Kidney glomerular epithelial cell (primary cell): ENCODE data around the gene ETFRF1.

Experiments
- DNase-seq: peaks from one replicate; lab custom pipeline; 2025; lab: John Stamatoyannopoulos, UW

ETFRF1 gene

GRCh38 chr12:25195056-25195971 is at the start of gene ETFRF1, which contains the start of gene DNAI7:
Gene ETFRF1, plus strand, starts transcription at chr12:25195237. Its CDS starts 8,720 bp downstream, at chr12:25203957.
Gene DNAI7, minus strand, starts transcription at chr12:25195160. Its CDS starts 82 bp downstream, at chr12:25195078.
- peak; percentile 98 for DNase-seq

GRCh38 chr12:25146686-25147085 is 48.4 kb upstream of the ETFRF1 start:
- no peak for DNase-seq

- DNase-seq = peak; percentile 90
These were observed 43.6 kb upstream of the ETFRF1 start for GRCh38 chr12:25151476-25151875.

- no peak for DNase-seq
These were observed 43.0 kb upstream of the ETFRF1 start for GRCh38 chr12:25152055-25152454.

GRCh38 chr12:25155022-25155576 is 39.9 kb upstream of the ETFRF1 start:
- peak; percentile 23 for DNase-seq

GRCh38 chr12:25156061-25156460 is 39.0 kb upstream of the ETFRF1 start:
- no peak for DNase-seq

- DNase-seq = no peak
These were observed 32.2 kb upstream of the ETFRF1 start for GRCh38 chr12:25162866-25163265.

GRCh38 chr12:25182765-25183164 is 12.3 kb upstream of the ETFRF1 start:
- DNase-seq = no peak

GRCh38 chr12:25184132-25184531 is 10.9 kb upstream of the ETFRF1 start:
- no peak for DNase-seq

- DNase-seq = no peak
These were observed 8.8 kb upstream of the ETFRF1 start for GRCh38 chr12:25186038-25186787.

- no peak for DNase-seq
These were observed 8.1 kb upstream of the ETFRF1 start for GRCh38 chr12:25186788-25187402.

- DNase-seq = peak; percentile 42
These were observed 7.3 kb upstream of the ETFRF1 start for GRCh38 chr12:25187781-25188180.

GRCh38 chr12:25189656-25190055 is 5.4 kb upstream of the ETFRF1 start:
- no peak for DNase-seq

GRCh38 chr12:25190793-25191192 is 4.2 kb upstream of the ETFRF1 start:
- no peak for DNase-seq

- no peak for DNase-seq
These were observed 823 bp upstream of the ETFRF1 start for GRCh38 chr12:25194214-25194613.

- DNase-seq = no peak
These were observed 348 bp upstream of the ETFRF1 start for GRCh38 chr12:25194722-25195055.

- DNase-seq = no peak
These were observed 2.6 kb downstream of the ETFRF1 start for GRCh38 chr12:25197608-25198007.

- DNase-seq = peak; percentile 25
These were observed 5.7 kb downstream of the ETFRF1 start for GRCh38 chr12:25200703-25201102.

- DNase-seq = no peak
These were observed 7.1 kb downstream of the ETFRF1 start for GRCh38 chr12:25202137-25202536.

GRCh38 chr12:25207411-25207810 is 12.4 kb downstream of the ETFRF1 start:
- DNase-seq = no peak

GRCh38 chr12:25207846-25208245 is 12.8 kb downstream of the ETFRF1 start:
- no peak for DNase-seq

- no peak for DNase-seq
These were observed 13.5 kb downstream of the ETFRF1 start for GRCh38 chr12:25208554-25208953.
